Ishikawa (cell line): Measurements from ENCODE around the gene CIC.

Experiments
- CEBPB ChIP-seq: IDR thresholded peaks from 2 replicates; pipeline ENCODE4 v1.6.1; 2012
- CREB1 ChIP-seq: IDR thresholded peaks from 2 replicates; pipeline ENCODE4 v1.6.1; 2012; ENCODE audit warnings: low read depth
- EGR1 ChIP-seq: IDR thresholded peaks from 2 replicates; pipeline ENCODE4 v1.6.1; 2012
- EP300 ChIP-seq: IDR thresholded peaks from 2 replicates; pipeline ENCODE4 v1.6.1; 2012; ENCODE audit warnings: borderline replicate concordance
- FOXM1 ChIP-seq: IDR thresholded peaks from 2 replicates; pipeline ENCODE4 v1.6.1; 2012; ENCODE audit warnings: low read depth, borderline replicate concordance
- NFIC ChIP-seq: IDR thresholded peaks from 2 replicates; pipeline ENCODE4 v1.6.1; 2012
- RAD21 ChIP-seq: IDR thresholded peaks from 2 replicates; pipeline ENCODE4 v1.6.1; 2012; ENCODE audit warnings: low read depth
- TAF1 ChIP-seq: IDR thresholded peaks from 2 replicates; pipeline ENCODE4 v1.6.1; 2012; ENCODE audit warnings: low read depth, mild to moderate bottlenecking
- TCF12 ChIP-seq: IDR thresholded peaks from 2 replicates; pipeline ENCODE4 v1.6.1; 2012; ENCODE audit warnings: low read depth
- TEAD4 ChIP-seq: IDR thresholded peaks from 2 replicates; pipeline ENCODE4 v1.6.1; 2012
- YY1 ChIP-seq: IDR thresholded peaks from 2 replicates; pipeline ENCODE4 v1.6.1; 2012; ENCODE audit warnings: low read depth
- ZBTB7A ChIP-seq: IDR thresholded peaks from 2 replicates; pipeline ENCODE4 v1.6.1; 2012; ENCODE audit warnings: low read depth
- TF ChIP-seq, protein P1 (sequence below): IDR thresholded peaks from 2 replicates; pipeline ENCODE4 v1.6.1; 2012
- TF ChIP-seq, protein P2 (sequence below): IDR thresholded peaks from 2 replicates; pipeline ENCODE4 v1.6.1; 2012; ENCODE audit warnings: low read depth, mild to moderate bottlenecking
- TF ChIP-seq, protein P3 (sequence below): IDR thresholded peaks from 2 replicates; pipeline ENCODE4 v1.6.1; 2012

CIC gene

DNA sequence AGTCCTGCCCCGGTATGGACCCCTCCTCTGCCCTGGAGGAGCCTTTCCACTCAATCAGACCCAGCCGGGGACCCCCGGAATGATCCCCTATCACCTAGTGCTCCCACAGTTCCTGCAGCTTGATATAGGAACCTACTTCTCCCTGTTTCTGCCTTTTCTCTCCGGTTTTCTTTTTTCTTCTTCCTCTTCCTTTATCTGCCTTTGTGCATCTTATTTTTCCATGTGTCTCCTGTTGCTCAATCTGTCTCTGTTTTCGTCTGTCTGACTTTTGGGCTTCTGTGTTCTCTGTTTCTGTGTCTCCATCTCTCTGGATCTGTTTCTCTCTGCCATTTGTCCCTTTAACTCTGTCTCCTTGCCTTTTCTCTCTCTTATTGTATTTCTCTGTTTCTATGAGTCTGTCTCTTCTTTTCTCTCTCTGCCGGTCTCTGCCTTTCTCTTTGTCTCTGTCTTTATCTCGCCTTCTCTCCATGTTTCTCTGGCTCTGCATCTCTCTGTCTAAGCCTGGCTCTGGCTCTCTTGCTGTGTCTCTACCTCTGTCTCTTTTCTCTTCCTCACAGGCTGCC, 66.4 kb downstream of the CIC start:
- no peak for TF ChIP-seq EGR1

DNA sequence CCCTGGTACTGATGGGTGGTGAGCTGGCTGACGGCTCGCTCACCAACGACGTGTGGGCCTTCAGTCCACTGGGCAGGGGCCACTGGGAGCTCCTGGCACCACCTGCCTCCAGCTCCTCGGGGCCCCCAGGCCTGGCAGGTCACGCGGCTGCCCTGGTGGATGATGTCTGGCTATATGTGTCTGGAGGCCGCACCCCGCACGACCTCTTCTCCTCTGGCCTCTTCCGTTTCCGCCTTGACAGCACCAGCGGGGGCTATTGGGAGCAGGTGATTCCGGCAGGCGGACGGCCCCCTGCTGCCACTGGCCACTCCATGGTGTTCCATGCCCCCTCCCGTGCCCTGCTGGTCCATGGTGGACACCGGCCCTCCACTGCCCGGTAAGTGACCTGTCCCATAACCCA, 66.9 kb downstream of the CIC start:
- TF ChIP-seq, protein P1, sequence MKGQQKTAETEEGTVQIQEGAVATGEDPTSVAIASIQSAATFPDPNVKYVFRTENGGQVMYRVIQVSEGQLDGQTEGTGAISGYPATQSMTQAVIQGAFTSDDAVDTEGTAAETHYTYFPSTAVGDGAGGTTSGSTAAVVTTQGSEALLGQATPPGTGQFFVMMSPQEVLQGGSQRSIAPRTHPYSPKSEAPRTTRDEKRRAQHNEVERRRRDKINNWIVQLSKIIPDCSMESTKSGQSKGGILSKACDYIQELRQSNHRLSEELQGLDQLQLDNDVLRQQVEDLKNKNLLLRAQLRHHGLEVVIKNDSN, result no peak
- no peak for TF ChIP-seq FOXM1
- TF ChIP-seq, protein P2, sequence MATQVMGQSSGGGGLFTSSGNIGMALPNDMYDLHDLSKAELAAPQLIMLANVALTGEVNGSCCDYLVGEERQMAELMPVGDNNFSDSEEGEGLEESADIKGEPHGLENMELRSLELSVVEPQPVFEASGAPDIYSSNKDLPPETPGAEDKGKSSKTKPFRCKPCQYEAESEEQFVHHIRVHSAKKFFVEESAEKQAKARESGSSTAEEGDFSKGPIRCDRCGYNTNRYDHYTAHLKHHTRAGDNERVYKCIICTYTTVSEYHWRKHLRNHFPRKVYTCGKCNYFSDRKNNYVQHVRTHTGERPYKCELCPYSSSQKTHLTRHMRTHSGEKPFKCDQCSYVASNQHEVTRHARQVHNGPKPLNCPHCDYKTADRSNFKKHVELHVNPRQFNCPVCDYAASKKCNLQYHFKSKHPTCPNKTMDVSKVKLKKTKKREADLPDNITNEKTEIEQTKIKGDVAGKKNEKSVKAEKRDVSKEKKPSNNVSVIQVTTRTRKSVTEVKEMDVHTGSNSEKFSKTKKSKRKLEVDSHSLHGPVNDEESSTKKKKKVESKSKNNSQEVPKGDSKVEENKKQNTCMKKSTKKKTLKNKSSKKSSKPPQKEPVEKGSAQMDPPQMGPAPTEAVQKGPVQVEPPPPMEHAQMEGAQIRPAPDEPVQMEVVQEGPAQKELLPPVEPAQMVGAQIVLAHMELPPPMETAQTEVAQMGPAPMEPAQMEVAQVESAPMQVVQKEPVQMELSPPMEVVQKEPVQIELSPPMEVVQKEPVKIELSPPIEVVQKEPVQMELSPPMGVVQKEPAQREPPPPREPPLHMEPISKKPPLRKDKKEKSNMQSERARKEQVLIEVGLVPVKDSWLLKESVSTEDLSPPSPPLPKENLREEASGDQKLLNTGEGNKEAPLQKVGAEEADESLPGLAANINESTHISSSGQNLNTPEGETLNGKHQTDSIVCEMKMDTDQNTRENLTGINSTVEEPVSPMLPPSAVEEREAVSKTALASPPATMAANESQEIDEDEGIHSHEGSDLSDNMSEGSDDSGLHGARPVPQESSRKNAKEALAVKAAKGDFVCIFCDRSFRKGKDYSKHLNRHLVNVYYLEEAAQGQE, result no peak
- TF ChIP-seq CREB1, result no peak
- TF ChIP-seq YY1, result no peak
- TF ChIP-seq TCF12, result no peak
- TF ChIP-seq EGR1, result no peak
- TF ChIP-seq TAF1, result no peak
- no peak for TF ChIP-seq RAD21
- TF ChIP-seq ZBTB7A, result no peak

DNA sequence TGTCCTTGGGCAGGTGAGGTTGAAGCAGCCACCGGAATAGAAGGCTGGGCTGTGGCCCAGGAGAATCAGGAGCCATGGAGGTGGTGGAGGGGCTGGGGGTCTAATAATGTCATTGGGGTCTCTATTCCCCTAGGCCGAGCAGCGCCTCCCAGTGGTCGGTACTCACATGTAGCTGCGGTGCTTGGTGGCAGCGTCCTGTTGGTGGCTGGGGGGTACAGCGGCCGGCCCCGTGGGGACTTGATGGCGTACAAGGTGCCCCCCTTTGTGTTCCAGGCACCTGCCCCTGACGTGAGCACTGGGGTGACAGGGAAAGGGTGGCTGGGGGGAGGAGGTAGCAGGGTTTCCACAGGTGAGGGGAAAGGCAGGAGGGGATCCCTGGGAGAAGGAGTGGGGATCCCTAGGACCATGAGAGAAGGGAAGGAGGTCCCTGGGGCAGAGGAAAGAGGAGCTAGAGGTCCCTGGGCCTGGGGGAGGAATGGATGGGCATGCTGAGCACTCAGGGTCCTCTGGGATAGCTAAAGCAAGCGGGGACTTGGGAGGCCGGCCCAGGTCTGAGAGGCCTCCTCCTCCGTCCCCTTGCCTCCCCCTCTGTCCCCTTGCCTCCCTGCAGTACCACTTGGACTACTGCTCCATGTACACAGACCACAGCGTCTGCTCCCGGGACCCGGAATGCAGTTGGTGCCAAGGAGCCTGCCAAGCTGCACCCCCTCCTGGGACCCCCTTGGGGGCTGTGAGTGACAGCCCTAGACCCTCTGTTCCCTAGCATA, 74.5 kb downstream of the CIC start:
- TF ChIP-seq, protein P3, sequence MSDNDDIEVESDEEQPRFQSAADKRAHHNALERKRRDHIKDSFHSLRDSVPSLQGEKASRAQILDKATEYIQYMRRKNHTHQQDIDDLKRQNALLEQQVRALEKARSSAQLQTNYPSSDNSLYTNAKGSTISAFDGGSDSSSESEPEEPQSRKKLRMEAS, result no peak
- TF ChIP-seq, protein P1, result no peak
- no peak for TF ChIP-seq ZBTB7A
- no peak for TF ChIP-seq FOXM1
- no peak for TF ChIP-seq CREB1
- no peak for TF ChIP-seq TEAD4
- TF ChIP-seq YY1, result no peak
- TF ChIP-seq, protein P2, result no peak
- TF ChIP-seq NFIC, result no peak
- TF ChIP-seq TCF12, result no peak
- TF ChIP-seq TAF1, result no peak
- TF ChIP-seq EGR1, result no peak
- TF ChIP-seq RAD21, result no peak
- no peak for TF ChIP-seq CEBPB
- TF ChIP-seq EP300, result no peak

DNA sequence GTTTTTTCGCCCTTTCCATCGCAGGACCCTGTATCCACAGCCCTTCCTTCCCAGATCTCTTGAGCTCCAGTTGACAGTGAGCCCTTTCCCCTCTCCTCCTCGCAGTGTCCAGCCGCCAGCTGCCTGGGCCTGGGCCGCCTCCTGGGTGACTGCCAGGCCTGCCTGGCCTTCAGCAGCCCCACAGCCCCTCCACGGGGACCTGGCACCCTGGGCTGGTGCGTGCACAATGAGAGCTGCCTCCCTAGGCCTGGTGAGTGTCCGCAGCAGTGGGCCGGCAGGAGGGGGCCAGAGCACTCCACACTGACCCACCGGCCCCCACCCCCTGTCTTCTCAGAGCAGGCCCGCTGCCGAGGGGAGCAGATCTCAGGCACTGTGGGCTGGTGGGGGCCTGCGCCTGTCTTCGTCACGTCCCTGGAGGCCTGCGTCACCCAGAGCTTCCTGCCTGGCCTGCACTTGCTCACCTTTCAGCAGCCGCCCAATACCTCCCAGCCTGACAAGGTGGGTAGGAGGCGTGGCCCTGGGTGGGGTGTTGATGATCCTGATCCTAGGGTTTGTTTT, 75.4 kb downstream of the CIC start:
- TF ChIP-seq NFIC (no peak), ZBTB7A (no peak), EGR1 (no peak), TCF12 (no peak), CREB1 (no peak), YY1 (no peak), RAD21 (no peak), EP300 (no peak), CEBPB (no peak), FOXM1 (no peak), TAF1 (no peak), TEAD4 (no peak)
- TF ChIP-seq, protein P3, result no peak
- TF ChIP-seq, protein P2, result no peak
- TF ChIP-seq, protein P1, result no peak
